Hematopoietic multipotent progenitor cell treated with erythropoietin and hydrocortisone succinate and interleukin-3 and kit ligand, for 8 days (in vitro differentiated cells): ENCODE measurements around the gene CALHM3.
"Not testable (repeated sequence)": the region's sequence is repeated elsewhere in the genome, so short reads cannot be mapped to it uniquely, and the experiment has no call there.

ENCODE experiments used
- DNase-seq: peaks from one replicate; pipeline ENCODE4 v3.0.0-alpha.2; 2015

The CALHM3 gene, protein sequence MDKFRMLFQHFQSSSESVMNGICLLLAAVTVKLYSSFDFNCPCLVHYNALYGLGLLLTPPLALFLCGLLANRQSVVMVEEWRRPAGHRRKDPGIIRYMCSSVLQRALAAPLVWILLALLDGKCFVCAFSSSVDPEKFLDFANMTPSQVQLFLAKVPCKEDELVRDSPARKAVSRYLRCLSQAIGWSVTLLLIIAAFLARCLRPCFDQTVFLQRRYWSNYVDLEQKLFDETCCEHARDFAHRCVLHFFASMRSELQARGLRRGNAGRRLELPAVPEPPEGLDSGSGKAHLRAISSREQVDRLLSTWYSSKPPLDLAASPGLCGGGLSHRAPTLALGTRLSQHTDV

DNA sequence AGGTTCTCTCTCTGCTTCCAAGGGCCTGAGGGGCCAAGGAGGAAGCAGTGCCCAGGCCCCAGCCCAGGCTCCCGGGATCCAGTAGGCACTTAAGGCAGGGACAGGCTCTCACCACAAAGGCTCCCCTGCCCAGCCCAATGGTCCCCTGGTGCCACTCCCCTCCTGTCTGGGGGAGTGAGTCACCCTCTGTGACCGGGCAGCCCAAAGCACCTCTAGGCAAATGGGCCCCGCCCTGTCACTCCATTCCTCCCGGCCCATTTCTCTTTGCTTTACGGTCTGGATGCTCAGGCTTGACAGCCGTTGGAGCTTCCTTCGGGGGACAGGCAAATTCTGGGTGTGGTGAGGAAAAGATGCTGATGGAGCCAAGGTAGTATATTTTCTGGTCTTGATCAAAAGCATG is at the start of gene CALHM3:
Gene CALHM3, minus strand, starts transcription at position 106 of the 400 bp plus-strand sequence. CDS start 208 bp downstream, outside the sequence.
- no peak for DNase-seq

DNA sequence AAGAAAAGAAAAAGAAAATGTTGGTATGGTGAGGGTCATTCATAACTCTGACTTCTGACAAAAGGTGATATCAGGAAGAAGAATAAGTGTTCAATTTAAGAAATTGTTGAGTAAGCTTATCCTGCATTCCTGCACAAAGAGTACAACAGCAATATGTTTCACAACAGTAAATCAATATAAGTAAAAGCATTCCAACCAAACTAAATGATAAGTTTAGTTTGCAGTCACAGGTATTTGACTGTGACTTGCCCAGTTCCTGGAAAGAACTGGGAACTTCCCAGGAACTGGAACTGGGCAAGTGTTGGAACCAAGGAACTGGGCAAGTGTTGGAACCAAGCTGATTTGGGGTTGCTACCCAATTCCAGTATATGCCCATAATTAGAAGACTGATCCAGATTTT is 49.5 kb upstream of the CALHM3 start:
- no peak for DNase-seq

DNA sequence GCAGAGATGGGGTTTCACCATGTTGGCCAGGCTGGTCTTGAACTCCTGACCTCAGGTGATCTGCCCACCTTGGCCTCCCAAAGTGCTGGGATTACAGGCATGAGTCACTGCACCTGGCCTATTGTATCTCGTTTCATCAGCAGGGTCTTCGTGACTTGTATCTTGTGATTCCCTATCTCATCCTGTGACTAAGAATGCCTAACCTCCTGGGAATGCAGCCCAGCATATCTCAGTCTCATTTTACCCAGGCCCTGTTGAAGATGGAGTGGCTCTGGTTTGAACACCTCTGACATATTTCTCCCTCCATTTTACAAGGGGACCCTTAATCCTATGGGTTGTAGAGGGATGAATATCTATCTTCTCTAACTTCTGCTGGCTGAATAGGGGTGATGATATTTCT is 48.4 kb upstream of the CALHM3 start:
- DNase-seq = not testable (repeated sequence)

DNA sequence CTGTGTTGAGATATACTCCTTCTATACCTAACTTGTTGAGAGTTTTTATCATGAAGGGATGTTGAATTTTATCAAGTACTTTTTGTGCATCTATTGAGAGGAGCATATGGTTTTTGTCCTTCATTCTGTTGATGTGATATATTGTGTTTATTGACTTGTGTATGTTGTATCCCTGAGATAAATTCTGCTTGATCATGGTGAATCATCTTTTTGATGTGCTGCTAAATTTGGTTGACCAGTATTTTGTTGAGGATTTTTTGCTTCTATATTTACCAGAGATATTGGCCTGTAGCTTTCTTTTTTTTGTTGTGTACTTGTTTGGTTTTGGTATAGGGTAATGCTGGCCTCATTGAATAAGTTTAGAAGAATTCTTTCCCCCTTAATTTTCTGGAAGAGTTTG is 46.9 kb upstream of the CALHM3 start:
- DNase-seq = no peak

DNA sequence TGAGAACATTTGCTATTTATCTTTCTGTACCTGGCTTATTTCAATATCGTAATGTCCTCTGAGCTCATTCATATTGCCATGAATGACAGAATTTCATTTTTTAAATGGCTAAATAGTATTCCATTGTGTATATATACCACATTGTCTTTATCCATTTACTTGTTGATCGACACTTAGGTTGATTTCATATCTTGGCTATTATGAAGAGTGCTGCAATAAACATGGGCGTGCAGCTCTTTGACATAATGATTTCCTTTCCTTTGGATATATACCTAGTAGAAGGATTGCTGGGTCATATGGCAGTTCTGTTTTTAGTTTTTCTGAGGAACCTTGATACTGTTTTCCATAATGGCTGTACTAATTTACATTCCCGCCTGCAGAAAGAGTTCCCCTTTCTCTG is 44.6 kb upstream of the CALHM3 start:
- no peak for DNase-seq

DNA sequence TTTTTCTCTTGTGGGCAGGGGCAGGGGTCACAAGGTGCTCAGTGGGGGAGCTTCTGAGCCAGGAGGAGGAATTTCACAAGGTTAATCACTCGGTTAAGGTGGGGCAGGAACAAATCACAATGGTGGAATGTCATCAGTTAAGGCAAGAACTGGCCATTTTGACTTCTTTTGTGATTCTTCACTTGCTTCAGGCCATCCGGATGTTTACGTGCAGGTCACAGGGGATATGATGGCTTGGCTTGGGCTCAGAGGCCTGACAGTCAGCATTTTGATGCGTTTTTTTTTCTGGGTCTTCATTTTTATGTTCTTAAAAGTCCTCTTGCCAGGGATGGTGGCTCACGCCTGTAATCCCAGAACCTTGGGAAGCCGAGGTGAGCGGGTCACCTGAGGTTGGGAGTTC is 43.0 kb upstream of the CALHM3 start:
- not testable (repeated sequence) for DNase-seq

DNA sequence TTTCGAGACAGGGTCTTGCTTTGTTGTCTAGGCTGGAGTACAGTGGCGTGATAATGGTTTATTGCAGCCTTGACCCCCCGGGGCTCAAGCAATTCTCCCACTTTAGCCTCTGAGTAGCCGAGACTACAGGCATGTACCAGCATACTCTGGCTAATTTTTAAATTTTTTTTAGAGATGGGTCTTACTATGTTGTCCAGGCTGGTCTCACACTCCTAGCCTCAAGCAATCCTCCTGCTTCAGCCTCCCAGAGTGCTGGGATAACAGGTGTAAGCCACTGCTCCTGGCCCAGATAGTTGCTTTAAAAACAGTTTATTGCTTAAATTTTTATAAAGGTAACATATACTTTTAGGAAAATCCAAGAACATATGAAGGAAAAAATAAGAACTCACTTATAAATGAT is 40.8 kb upstream of the CALHM3 start:
- no peak for DNase-seq

DNA sequence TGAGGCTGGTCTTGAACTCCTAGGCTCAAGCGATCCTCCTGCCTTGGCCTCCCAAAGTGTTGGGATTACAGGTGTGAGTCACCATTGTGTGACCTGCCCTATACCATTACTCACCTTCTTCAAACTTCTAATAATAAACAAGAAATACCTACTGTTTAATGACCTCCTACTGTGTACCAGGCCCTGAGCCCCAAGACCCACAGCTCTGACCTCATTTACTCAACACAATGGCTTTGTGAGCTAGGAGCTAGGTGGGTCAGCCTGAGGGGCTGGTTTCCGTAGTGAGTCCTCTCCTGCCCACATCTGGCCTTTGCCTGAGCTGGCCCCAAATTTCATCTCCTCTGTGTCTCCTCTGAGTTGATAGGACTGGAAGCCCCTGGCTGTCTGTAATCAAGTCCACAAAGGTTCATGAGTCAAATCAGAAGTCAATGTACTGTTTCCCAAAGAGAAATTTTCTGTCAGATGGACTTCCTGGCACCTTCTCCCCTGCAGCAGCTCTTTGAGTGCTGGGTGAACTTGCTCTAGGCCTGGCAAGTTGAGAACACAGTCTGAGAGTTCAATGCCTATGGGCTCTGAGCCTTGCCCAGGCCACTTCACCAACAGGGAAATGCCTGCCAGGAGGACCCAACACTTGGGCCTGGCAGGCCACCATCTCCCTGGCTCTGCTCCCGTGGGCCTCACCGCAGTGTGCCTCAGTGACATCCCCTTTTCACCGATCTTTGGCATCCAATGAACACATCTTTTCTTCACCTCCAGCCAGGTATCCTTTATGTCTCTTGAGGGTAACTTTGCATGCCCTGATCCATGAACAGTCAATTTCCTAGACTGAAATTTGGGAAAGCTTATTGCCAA is 38.4 kb upstream of the CALHM3 start:
- no peak for DNase-seq

DNA sequence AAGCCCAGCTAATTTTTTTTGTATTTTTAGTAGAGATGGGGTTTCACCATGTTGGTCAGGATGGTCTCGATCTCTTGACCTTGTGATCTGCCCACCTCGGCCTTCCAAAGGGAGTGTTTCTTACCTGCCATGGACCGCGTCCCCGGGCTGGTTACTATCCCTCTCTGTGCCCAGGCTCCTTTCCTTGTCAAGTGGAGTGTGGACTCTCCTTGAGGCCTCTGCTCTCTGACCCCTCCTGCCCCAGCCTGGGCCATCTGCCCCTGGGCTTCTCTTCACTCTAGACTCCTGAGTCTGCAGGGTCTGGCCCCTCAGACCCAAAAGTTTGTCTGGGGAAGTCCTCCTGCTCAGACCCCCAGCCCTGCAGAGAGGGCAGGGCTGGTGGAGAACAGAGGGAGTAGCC is 35.2 kb upstream of the CALHM3 start:
- no peak for DNase-seq

DNA sequence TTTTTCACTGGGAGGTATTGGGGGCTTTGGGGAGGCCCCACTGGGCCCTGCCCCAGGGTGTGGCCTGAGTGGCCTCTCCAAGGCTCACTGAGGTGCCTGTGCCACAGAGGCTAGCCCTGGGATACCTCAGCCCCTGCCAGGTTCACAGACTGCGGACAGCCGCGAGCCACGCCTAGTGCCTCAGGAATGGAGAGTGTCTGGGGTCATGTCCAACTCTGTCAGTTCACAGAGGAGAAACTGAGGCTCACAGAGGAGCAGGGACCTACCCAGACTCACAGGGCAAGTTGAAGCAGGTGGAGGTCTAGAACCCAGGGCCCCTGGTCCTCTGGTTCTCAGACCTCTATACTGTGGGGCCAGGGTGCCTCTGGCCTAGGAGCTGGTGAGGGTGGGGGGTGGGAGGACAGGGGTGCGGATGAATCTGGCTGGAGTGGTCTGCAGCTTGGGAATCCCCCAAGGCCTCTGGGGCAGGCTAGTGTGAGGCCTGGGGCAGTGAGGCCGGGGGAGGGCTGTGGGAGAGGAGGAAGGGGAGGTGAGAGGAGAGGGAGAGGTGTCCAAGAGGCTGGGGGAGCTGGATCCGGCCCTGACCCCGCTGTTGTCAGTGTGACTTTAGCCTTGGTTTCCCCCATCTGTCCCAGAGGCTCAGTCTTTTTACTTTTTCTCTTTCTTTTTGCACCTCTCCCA is 34.5 kb upstream of the CALHM3 start:
- DNase-seq = no peak

DNA sequence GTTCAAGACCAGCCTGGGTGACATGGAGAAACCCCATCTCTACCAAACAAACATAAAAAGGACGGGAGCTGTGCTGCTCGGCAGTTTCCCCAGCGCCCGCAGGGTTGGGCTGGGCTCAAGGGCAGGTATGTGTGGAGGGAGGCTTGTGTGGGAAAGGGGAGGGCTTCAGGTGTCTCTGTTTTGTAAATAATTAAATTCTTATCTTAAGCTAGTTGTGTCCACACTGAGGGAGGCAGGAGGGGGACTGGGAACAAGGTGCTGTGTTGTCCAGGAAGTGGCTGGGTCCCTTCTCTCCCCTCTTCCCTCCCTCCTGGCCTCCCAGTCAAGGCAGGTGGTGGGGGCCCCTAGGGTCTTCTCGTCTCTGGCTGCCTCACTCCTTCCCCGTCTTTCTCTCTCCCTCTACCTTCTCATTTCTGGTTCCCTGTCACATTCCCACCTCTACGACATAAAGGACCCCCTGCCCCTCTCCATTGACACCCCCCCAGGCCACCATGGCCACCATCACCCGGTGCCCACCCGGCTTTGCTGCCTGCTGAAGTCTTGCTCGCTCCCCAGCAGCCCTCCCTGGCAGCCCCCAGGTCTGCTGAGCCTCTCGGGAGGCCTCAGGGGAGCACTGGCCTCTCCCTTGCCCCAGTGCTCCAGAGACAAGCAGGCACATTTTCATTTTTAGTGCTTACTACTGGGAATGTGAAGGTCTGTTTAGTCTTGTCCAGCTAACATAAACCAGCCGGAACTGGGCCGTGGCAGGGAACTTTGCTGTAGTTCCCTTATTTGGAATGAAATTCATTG is 33.7 kb upstream of the CALHM3 start:
- no peak for DNase-seq

DNA sequence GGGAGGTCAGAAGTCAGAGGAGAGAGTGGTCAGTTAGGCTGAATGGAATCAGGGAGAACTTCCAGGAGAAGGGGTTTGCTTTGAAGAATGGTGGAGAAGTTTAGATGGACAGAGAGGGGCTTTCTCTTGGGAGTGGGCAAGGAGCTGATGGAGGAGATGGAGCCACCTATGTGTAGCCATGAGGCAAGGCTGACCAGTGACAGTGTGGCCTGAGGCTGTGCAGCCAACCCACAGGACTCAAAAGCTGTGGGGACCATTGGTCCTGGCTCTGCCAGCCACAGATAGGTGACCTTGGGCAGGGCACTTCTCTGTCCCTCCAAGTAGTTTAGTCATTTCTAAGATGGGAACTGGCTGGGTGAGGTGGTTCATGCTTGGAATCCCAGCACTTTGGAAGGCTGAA is 33.1 kb upstream of the CALHM3 start:
- no peak for DNase-seq

DNA sequence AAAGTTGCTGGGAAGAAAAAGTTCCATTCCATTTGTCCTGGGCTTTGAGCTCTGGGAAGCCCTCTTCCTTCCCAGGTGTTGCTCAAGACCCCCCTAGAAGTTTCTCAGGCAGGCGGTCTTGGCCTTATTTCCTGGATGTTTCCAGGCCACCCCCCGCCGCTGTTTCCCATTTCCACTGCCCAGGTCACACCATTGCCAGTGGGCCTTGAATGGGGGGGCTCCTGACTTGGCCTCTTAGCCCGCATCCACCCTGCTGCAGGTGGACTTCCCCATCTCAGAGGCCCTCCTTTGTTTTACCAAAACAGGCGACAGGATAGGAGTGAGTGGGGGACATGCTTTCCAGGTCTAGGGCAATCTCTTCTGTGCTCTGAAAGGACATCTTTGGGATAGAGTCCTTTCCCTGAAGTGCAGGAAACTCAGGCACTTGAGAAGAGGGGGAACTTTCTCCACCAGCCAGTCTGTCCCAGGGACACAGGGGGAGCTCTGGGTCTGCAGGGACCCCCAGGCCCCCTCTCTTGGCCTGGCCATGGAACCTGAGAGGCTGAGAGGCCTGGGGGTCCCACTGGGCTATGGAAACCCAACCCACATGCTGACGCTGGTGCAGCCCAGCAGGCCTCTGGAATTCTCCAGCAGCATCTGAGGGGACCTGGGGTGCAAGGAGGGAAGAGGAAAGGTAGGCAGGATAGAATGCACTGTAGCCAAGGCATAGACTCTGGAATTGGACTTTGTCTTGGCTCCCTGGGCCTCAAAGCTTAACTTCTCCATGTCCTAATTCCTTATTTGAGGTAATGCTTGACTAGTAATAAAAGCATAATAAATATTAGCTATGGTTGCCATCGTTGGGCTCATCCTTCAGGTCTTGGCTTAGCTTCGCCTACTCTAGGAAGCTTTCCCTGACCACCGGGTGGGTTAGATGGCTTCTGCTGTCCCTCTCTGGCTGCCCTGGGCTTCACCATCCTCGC is 32.0 kb upstream of the CALHM3 start:
- DNase-seq = no peak

DNA sequence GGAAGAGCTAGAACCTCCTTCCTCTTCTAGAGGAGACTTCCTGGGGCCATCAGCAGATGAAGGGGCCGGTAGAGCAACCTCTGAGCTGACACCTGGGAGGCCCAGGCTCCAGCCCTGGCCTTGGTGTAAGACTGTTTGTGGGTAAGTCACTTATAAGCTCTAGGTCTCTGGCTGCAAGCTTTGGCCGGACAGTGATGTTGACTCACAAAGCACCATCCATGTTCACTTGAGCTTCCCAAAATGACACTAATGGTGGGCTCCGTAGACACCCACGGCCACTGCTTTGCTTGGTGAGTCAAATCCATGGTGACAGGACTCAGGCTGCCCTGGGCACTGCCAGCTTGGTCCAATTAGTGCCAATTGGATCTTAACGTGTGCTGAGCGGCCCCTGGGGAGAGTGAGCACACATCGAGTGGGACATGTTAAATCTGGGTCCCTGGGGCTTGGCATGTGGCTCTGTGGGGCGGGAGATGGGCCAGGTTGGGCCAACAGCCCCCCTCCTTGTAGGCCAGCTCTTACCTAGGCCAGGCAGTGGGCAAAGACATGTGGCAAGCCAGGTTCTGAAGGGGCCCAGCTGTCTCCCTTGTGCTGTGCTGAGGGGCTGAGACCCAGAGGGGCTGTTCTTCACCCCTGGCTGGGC is 31.1 kb upstream of the CALHM3 start:
- DNase-seq = no peak

DNA sequence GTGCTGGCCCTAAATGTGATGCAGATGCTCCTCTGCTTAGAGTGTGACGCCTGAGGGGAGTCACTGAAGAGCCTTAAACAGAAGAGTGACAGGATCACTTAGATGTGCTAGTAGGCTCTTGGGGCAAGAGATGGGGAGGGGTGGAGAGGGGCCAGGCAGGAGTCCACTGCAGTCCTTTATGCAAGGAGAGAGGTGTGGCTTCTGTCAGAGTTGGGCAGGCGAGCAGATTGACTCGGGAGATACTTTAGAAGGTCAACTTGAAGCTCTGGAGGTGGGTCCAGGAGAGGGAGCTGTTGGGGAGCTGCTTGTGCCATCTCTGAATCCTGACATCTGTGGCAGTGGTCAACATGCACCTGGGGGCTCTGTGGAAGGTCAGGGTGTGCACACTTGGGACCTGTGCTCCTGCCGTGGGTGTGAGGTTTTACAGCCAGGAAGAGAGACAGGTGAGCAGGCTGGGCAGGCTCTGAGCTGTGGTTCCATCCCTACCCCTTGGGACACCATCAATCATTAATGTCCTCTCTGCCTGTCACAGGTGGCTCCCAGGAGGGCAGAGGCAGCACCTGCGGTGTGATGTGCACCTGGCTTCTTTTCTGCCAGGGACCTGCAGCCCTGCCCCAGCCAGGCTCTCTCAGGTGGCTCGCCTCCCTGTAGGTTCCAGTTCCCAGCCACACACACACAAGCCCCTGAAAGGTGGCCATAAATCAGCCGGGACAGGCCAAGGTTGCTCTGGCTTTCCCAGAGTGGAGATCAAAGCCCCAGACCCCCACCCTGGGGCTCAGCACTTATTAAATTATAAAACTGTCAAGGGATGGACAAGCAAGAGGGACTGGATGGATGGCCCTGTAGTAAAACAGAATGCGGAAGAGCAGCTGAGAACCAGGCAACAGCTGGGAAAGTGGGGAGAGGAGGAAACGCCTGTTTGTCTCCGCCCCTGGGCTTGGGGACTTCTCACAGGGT is 28.5 kb upstream of the CALHM3 start:
- DNase-seq = no peak

DNA sequence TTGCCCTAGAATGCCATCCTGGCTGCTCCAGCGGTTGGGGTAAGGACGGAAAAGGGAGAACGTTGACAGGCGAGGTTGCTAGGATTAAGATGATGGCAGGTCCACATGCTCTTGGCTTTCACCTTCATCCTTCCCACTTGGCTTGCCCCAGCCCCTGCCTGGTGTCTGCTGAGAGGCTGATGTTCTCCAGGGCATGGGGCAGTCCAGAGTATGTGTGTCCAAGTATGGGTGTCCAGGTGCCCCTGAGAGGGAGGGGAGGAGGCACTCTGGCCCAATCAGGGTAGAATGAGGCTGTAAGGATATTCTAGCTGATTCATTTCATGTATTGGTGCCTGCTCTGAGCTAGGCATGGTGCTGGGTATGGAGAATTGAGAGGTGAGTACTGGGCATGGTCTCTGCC is 27.0 kb upstream of the CALHM3 start:
- DNase-seq = no peak

DNA sequence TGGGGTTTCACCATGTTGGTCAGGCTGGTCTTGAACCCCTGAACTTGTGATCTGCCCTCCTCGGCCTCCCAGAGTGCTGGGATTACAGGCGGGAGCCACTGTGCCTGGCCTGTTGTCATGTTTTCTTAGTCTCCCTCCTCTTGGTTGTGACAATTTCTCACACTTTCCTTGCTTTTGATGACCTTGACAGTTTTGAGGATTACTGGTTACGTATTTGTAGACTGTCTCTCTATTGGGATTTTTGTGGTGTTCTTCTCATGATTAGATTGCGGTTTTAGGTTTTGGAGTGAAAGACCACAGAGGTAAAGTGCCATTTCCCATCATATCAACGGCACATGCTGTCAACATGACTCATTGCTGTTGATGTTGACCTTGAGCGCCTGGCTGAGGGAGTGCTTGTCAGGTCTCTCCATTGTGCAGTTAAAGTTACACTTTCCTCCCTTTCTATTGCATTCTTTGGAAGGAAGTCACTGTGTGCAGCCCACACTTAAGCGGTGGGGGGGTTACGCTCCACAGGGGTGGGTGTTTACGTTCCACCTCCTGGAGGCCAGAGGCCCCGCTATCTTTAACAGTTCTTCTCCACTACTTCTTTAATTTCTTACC is 25.2 kb upstream of the CALHM3 start:
- peak; percentile 61 for DNase-seq

DNA sequence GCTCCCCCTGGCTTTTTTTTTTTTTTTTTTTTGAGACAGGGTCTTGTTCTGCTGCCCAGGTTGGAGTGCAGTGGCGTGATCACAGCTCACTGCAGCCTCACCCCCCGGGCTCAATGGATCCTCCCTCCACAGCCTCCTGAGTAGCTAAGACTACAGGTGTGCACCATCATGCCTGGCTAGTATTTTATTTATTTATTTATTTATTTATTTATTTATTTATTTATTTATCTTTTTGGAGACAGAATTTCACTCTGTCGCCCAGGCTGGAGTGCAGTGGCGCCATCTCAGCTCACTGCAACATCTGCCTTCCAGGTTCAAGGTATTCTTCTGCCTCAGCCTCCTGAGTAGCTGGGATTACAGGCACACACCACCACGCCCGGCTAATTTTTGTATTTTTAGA is 24.7 kb upstream of the CALHM3 start:
- DNase-seq = not testable (repeated sequence)
